Measurements from ENCODE around the gene PNMA8B. TPM values are rescaled to one million over a fixed set of nuclear protein-coding genes. Genes with fewer than 3 reads are reported as not detected.

Gene PNMA8B
- total and polyA plus RNA-seq, 7 donors, result 0.16 to 0.52 (median 0.34) TPM

DNA sequence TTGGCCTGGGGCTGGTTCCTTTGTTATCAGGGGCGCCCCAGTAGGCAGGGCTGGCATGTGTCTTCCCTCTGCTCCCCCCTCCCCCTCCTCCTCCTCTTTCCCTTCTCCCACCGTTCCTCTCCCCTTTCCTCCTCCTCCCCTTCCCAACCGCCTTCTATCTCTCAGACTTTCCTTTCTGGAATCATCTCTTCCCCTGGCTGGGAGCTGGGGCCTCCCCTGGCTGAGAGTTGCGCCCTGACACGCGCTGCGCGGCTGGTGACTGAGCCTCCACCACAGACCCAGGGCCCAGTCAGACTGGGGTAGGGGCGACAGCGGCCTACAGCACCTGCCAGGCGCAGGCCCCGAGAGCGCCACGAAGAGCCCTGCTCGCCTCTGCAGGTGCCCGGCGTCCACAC, 2.8 kb downstream of the PNMA8B start:
- TF ChIP-seq, protein P1, sequence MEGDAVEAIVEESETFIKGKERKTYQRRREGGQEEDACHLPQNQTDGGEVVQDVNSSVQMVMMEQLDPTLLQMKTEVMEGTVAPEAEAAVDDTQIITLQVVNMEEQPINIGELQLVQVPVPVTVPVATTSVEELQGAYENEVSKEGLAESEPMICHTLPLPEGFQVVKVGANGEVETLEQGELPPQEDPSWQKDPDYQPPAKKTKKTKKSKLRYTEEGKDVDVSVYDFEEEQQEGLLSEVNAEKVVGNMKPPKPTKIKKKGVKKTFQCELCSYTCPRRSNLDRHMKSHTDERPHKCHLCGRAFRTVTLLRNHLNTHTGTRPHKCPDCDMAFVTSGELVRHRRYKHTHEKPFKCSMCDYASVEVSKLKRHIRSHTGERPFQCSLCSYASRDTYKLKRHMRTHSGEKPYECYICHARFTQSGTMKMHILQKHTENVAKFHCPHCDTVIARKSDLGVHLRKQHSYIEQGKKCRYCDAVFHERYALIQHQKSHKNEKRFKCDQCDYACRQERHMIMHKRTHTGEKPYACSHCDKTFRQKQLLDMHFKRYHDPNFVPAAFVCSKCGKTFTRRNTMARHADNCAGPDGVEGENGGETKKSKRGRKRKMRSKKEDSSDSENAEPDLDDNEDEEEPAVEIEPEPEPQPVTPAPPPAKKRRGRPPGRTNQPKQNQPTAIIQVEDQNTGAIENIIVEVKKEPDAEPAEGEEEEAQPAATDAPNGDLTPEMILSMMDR (IDR thresholded peaks at IDR 0.05), result no peak
- ATAC-seq (peak in 1 of 4 donors; percentile 24), DNase-seq (no peak)
- WGBS, 3 donors, result 57 to 63% (median 58%) methylated on average over 17 of the region's 17 CpGs
- Histone ChIP-seq H3K36me3 (ENCODE audit: insufficient read depth in 1 of 2, low read depth in 1 of 2) (no peaks in the 10 kb centered on the region), H3K4me1 (no peaks in the 10 kb centered on the region), H3K27ac (peak overlapping the region; percentile 41), H3K9me3 (no peaks in the 10 kb centered on the region), H3K27me3 (ENCODE audit: insufficient read depth in 3 of 3, low read length in 2 of 3) (peaks cover 0 to 67% (median 23%) of the 10 kb centered on the region in 3 donors), H3K4me3 (peak overlapping the region; percentile 62)
- intact Hi-C loops (cut with DNase I), result no loop called here

DNA sequence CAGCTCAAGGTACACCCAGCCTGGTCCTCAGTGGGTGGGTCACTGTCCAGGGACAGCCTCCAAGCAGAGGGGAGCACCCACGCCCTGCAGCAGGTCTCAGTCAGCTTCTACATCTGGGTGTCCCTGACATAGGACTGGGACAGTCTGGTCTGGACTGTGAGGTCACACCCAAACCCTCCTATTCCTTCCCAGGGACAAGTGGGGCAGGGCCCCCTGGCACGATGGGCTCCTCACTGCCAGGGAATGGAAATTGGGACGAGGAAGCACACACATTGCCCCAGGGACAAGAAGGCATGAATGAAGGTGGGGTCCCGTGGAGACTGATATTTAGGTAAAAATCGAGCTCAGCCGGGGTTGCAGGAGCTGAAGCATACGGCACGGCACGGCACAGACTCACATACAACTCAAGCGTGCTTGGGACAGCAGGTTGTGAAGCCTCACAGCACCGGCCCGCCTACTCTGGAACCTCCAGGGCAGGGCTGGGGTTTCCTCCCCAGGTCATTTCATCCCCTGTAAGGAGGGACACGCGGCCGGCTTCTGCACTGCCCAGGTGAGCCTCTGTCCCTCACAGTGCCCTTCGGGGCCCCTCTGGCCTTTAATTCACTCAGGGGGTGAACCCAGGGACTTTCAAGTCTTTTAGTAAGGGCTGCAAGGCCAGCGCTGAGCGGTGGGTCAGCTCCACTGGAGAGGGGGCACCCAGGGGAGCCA, 3.5 kb downstream of the PNMA8B start:
- WGBS, 3 donors, result 75 to 77% (median 77%) methylated on average over 18 of the region's 18 CpGs
- DNase-seq (no peak), ATAC-seq (no peak)
- H3K4me1 ChIP-seq, result no peaks in the 10 kb centered on the region
- peaks cover 0 to 72% (median 23%) of the 10 kb centered on the region in 3 donors for H3K27me3 ChIP-seq (ENCODE audit: insufficient read depth in 3 of 3, low read length in 2 of 3)
- intact Hi-C loops (cut with DNase I), result no loop called here
- H3K36me3 ChIP-seq (ENCODE audit: insufficient read depth in 1 of 2, low read depth in 1 of 2), result no peaks in the 10 kb centered on the region
- no peak overlapping the region for H3K27ac ChIP-seq
- no peak overlapping the region for H3K4me3 ChIP-seq
- no peaks in the 10 kb centered on the region for H3K9me3 ChIP-seq
- TF ChIP-seq, protein P1 (IDR thresholded peaks at IDR 0.05), result no peak

DNA sequence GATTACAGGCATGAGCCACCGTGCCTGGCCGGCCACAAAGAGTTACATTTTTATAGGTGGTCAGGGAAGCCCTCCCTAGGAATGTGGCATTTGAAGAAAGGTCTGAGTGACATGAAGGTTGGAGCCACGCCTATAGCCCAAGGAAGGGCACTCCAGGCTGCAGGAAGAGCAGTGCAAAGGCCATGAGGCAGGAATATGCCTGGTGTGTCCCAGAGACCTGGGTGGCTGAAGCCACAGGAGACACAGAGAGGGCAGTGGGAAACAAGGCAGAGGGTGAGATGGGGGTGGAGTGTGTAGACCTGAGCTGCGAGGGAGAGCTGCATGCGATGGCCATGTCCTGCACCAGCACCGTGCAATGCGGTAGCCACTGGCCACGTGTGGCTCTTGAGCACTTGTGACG, 4.9 kb downstream of the PNMA8B start:
- ATAC-seq (no peak), DNase-seq (no peak)
- Histone ChIP-seq H3K36me3 (ENCODE audit: insufficient read depth in 1 of 2, low read depth in 1 of 2) (no peaks in the 10 kb centered on the region), H3K9me3 (no peaks in the 10 kb centered on the region), H3K4me1 (no peaks in the 10 kb centered on the region), H3K27me3 (ENCODE audit: insufficient read depth in 3 of 3, low read length in 2 of 3) (peaks cover 0 to 81% (median 26%) of the 10 kb centered on the region in 3 donors), H3K27ac (no peak overlapping the region), H3K4me3 (no peak overlapping the region)
- TF ChIP-seq, protein P1 (IDR thresholded peaks at IDR 0.05), result no peak
- intact Hi-C loops (cut with DNase I), result no loop called here
- WGBS, 3 donors, result 86 to 87% (median 86%) methylated on average over 9 of the region's 9 CpGs

DNA sequence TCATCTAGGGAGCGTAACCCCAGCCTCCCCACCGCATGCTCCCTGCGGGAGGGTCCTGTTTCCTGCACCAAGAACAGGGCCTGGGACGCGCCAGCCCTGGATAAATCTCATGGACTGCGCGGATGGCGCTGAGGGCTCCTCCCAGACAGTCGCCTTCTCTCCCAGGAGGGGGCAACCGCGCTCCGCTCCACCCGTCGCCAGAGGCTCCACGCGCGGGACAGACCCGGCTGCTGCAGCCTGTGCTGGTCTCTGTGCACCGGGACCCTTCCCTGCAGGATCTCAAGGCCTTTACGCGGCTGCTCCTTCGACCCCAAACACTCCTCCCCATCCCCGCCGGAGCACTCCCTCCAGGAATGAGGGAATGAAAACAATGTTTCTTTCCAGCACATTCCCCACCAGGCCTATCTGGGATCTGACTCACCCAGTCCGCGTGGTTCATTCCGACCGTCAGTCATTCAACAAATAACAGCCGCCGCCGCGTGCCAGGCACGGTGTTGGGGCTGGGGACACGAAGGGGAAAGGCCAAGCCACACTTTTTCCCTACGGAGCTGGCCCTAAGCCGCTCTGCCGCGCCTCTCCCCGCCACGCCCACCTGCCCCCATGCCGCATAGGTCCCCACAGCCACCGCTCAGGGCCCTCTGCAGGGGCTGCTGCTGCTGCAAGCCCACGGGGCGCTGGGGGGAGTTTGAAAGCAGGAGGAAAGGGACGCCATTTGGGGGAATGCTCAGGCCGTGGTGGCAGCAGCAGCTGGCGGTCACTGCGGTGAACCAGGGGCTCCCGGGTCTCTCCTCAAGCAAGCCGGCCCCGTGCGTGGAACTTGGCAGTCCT, 6.0 kb downstream of the PNMA8B start:
- Histone ChIP-seq H3K4me3 (peak overlapping the region; percentile 22), H3K36me3 (ENCODE audit: insufficient read depth in 1 of 2, low read depth in 1 of 2) (no peaks in the 10 kb centered on the region), H3K27me3 (ENCODE audit: insufficient read depth in 3 of 3, low read length in 2 of 3) (peaks cover 0 to 72% (median 20%) of the 10 kb centered on the region in 3 donors), H3K4me1 (no peaks in the 10 kb centered on the region), H3K27ac (no peak overlapping the region), H3K9me3 (no peaks in the 10 kb centered on the region)
- WGBS, 3 donors, result 15 to 18% (median 16%) methylated on average over 50 to 52 of the region's 52 CpGs
- TF ChIP-seq, protein P1 (IDR thresholded peaks at IDR 0.05), result no peak
- intact Hi-C loops (cut with DNase I), result loop anchor here (2.0 to 10.0 kb wide), 4 partner anchors 87 to 462 kb away; no protein-coding TSS in a partner anchor
- ATAC-seq (peak in 2 of 4 donors; percentile 35 to 51), DNase-seq (peak; percentile 65 to 69)

All from psoas muscle (tissue), 8 donors.